A673 (cell line): Measurements from ENCODE around the gene PDGFC. TPM values are rescaled to one million over a fixed set of nuclear protein-coding genes. Genes with fewer than 3 reads are reported as not detected.

ENCODE experiments used
- BruUV-seq: library from RNA; stranded (reverse); fragments of 400-500 nt; replicated peaks from 2 replicates; lab custom pipeline; 2021; lab: Mats Ljungman, UMichigan
- CTCF ChIA-PET: fragments of 300-600 bp; sonication (Branson Sonifier 250); formaldehyde crosslinking; loops from one replicate; lab custom pipeline; 2022; ENCODE audit warnings: antibody characterized with exemption; lab: Charles Lee
- POLR2A ChIA-PET: fragments of 300-600 bp; sonication (Branson Sonifier 250); formaldehyde crosslinking; loops from one replicate; lab custom pipeline; 2022; ENCODE audit warnings: antibody characterized with exemption; ENCODE audit not compliant: low non-redundant PET; lab: Charles Lee
- DNase-seq: peaks from one replicate; pipeline ENCODE4 v3.0.0-alpha.2; 2015; ENCODE audit warnings: low spot score
- H3K27ac ChIP-seq: fragments of 200-600 bp; sonication (generic); 2 replicates; pipeline ENCODE4 v1.5.1; 2016; ENCODE audit warnings: mixed run types, low read depth, mild to moderate bottlenecking, mixed read lengths, antibody characterized with exemption, low read length; ENCODE audit not compliant: poor library complexity, severe bottlenecking
- H3K27me3 ChIP-seq: fragments of 200-600 bp; sonication (generic); replicated peaks from 2 replicates; pipeline ENCODE4 v1.6.1; 2017; ENCODE audit warnings: mixed run types, low read depth, mild to moderate bottlenecking, mixed read lengths, antibody characterized with exemption, low read length; ENCODE audit not compliant: insufficient read depth, poor library complexity
- H3K36me3 ChIP-seq: fragments of 200-600 bp; sonication (generic); 2 replicates; pipeline ENCODE4 v1.6.1; 2016; ENCODE audit warnings: mixed run types, mild to moderate bottlenecking, mixed read lengths, antibody characterized with exemption, low read length; ENCODE audit not compliant: insufficient read depth, poor library complexity, severe bottlenecking
- H3K4me1 ChIP-seq: fragments of 200-600 bp; sonication (generic); 2 replicates; pipeline ENCODE4 v1.6.1; 2017; ENCODE audit warnings: mixed run types, mild to moderate bottlenecking, mixed read lengths, antibody characterized with exemption, low read length; ENCODE audit not compliant: insufficient read depth, poor library complexity, severe bottlenecking
- H3K4me3 ChIP-seq: fragments of 200-600 bp; sonication (generic); 2 replicates; pipeline ENCODE4 v1.5.1; 2016; ENCODE audit warnings: low read depth, mixed run types, mild to moderate bottlenecking, mixed read lengths, low read length; ENCODE audit not compliant: poor library complexity, severe bottlenecking
- H3K9me3 ChIP-seq: fragments of 200-600 bp; sonication (generic); 2 replicates; pipeline ENCODE4 v1.6.1; 2016; ENCODE audit warnings: mixed run types, low read depth, mild to moderate bottlenecking, mixed read lengths, antibody characterized with exemption, low read length; ENCODE audit not compliant: poor library complexity, severe bottlenecking
- CTCF ChIP-seq: fragments of 300-800, 200-600 bp; sonication (generic); conservative IDR thresholded peaks from 2 replicates; pipeline ENCODE4 v1.5.1; 2017; ENCODE audit warnings: low read depth, mild to moderate bottlenecking, antibody characterized with exemption, low read length, moderate library complexity, mixed read lengths
- EZH2 ChIP-seq: fragments of 200-600 bp; sonication (generic); IDR thresholded peaks from 2 replicates; pipeline ENCODE4 v1.6.1; 2017; ENCODE audit warnings: borderline replicate concordance, low read depth, mild to moderate bottlenecking, mixed read lengths, antibody characterized with exemption, low read length; ENCODE audit not compliant: poor library complexity, severe bottlenecking
- intact Hi-C: fragments of 100-400 bp; cut with micrococcal nuclease; formaldehyde crosslinking; loops from one replicate; pipeline ENCODE4 v1.10.0; 2022; ENCODE audit not compliant: unreplicated experiment
- total RNA-seq: library from RNA; stranded (reverse); gene quantifications from 2 replicates; pipeline ENCODE4 v1.2.3, GENCODE V29; 2021

The PDGFC gene
- total RNA-seq, 1 experiment from 2014 or later: 28.0 TPM

- CTCF ChIA-PET: no interaction called here
- no peak for DNase-seq
- no peak overlapping the region for H3K27ac ChIP-seq
These were observed 189.7 kb downstream of the PDGFC start for GRCh38 chr4:156781852-156782251.

GRCh38 chr4:156779774-156780173, 191.8 kb downstream of the PDGFC start:
- TF ChIP-seq EZH2 (no peak), CTCF (no peak)
- ChIA-PET CTCF (no interaction called here), POLR2A (no interaction called here)
- DNase-seq: no peak
- no peak overlapping the region for H3K27ac ChIP-seq
- intact Hi-C loops: loop anchor here (10.0 kb wide), 1 partner anchor 265 kb away; no protein-coding TSS in a partner anchor
- no peaks in the 10 kb centered on the region for H3K36me3 ChIP-seq
- H3K9me3 ChIP-seq: no peaks in the 10 kb centered on the region
- no peaks in the 10 kb centered on the region for H3K27me3 ChIP-seq
- H3K4me3 ChIP-seq: no peak overlapping the region
- H3K4me1 ChIP-seq: peaks cover 31% of the 10 kb centered on the region
- no TSS peak for BruUV-seq

More at GRCh38 chr4:156781852-156782251, 189.7 kb downstream of the PDGFC start:
- no peak overlapping the region for H3K4me3 ChIP-seq
- POLR2A ChIA-PET: no interaction called here
- H3K4me1 ChIP-seq: peaks cover 16% of the 10 kb centered on the region
- H3K36me3 ChIP-seq: no peaks in the 10 kb centered on the region
- TF ChIP-seq EZH2: no peak
- TF ChIP-seq CTCF: no peak
- no peaks in the 10 kb centered on the region for H3K9me3 ChIP-seq
- no TSS peak for BruUV-seq
- H3K27me3 ChIP-seq: no peaks in the 10 kb centered on the region
- intact Hi-C loops: no loop called here

- intact Hi-C loops: loop anchor here (10.0 kb wide), 1 partner anchor 266 kb away; no protein-coding TSS in a partner anchor
- Histone ChIP-seq H3K9me3 (no peaks in the 10 kb centered on the region), H3K4me1 (peaks cover 39% of the 10 kb centered on the region), H3K4me3 (no peak overlapping the region), H3K27ac (no peak overlapping the region), H3K36me3 (no peaks in the 10 kb centered on the region), H3K27me3 (no peaks in the 10 kb centered on the region)
- ChIA-PET POLR2A (no interaction called here), CTCF (no interaction called here)
- TF ChIP-seq EZH2 (no peak), CTCF (no peak)
- peak; percentile 26 for DNase-seq
- no TSS peak for BruUV-seq
These were observed 192.6 kb downstream of the PDGFC start for GRCh38 chr4:156779042-156779441.
